HepG2 (cell line): ENCODE results near the gene TPM3. TPM values are rescaled to one million over a fixed set of nuclear protein-coding genes. Genes with fewer than 3 reads are reported as not detected.

Experiments used
- ATAC-seq: fragments of 200-7000 bp; cut with Tn5 transposase; 3 replicates; pipeline ENCODE4 v1.9.1; 2020; ENCODE audit warnings: mild to moderate bottlenecking, moderate library complexity
- BruUV-seq: library from RNA; stranded (reverse); fragments of 400-500 nt; replicated peaks from 2 replicates; lab custom pipeline; 2021; lab: Mats Ljungman, UMichigan
- CTCF ChIA-PET: fragments of 300-600 bp; formaldehyde crosslinking; extraction: SDS; loops from one replicate; lab custom pipeline; 2021; ENCODE audit warnings: low total read pairs, inconsistent platforms, low intra/inter-chr PET ratio; lab: Yijun Ruan, JAX
- POLR2A ChIA-PET: fragments of 350-600 bp; sonication (Branson Sonifier 250); formaldehyde crosslinking; loops from one replicate; lab custom pipeline; 2020; ENCODE audit warnings: antibody characterized with exemption, inconsistent platforms; lab: Yijun Ruan, JAX
- DNase-seq: peaks from one replicate; pipeline ENCODE4 v3.0.0-alpha.2; 2015; ENCODE audit warnings: low spot score
- FAIRE-seq: peaks from 3 replicates; lab custom pipeline; 2011; peaks lifted over from hg19 to GRCh38; lab: Jason Lieb, UNC
- H2AFZ ChIP-seq: one replicate; pipeline ENCODE4 v1.6.1; 2011; ENCODE audit warnings: low read length, inconsistent platforms
- H3K27ac ChIP-seq: fragments of 300-600 bp; 3 replicates; pipeline ENCODE4 v1.8.0; 2011; ENCODE audit warnings: mixed run types, mild to moderate bottlenecking, mixed read lengths, low read length, inconsistent platforms; ENCODE audit not compliant: insufficient read depth; ENCODE audit errors: extremely low read length
- H3K27me3 ChIP-seq, 2 experiments: fragments of 200-600 bp in 1 of 2; 2 replicates in 1 of 2; 3 replicates in 1 of 2; pipeline versions ENCODE4 v1.6.0 to v1.8.0; 2011; ENCODE audit warnings: low read length in 2 of 2, mild to moderate bottlenecking in 2 of 2, moderate library complexity in 2 of 2, inconsistent platforms in 1 of 2; ENCODE audit not compliant: insufficient read depth in 2 of 2, control insufficient read depth in 1 of 2
- H3K36me3 ChIP-seq, 2 experiments: fragments of 200-600 bp in 1 of 2; replicated peaks in 1 of 2; 2 replicates in 1 of 2; 3 replicates in 1 of 2; pipeline versions ENCODE4 v1.5.1 to v1.8.0; 2011; ENCODE audit warnings: low read length in 2 of 2, inconsistent platforms in 1 of 2; ENCODE audit not compliant: insufficient read depth in 2 of 2, control insufficient read depth in 1 of 2
- H3K4me1 ChIP-seq: 2 replicates; pipeline ENCODE4 v1.5.1; 2012; ENCODE audit warnings: low read length, inconsistent platforms; ENCODE audit not compliant: insufficient read depth
- H3K4me2 ChIP-seq: 2 replicates; pipeline ENCODE4 v1.6.0; 2011; ENCODE audit warnings: low read depth, low read length, inconsistent platforms
- H3K4me3 ChIP-seq, 3 experiments: fragments of 200-600 bp in 1 of 3; sonication (generic), shearing (Covaris generic) in 1 of 3; replicated peaks in 1 of 3; 2 replicates each; pipeline ENCODE4 v1.5.1; 2011 to 2016; ENCODE audit warnings: low read length in 3 of 3, inconsistent platforms in 2 of 3, low read depth in 2 of 3, mild to moderate bottlenecking in 2 of 3, control low read depth in 1 of 3, mixed read lengths in 1 of 3; ENCODE audit not compliant: insufficient read depth in 1 of 3
- H3K79me2 ChIP-seq: one replicate; pipeline ENCODE4 v1.6.1; 2011; ENCODE audit warnings: low read length, inconsistent platforms; ENCODE audit not compliant: insufficient read depth
- H3K9ac ChIP-seq: 2 replicates; pipeline ENCODE4 v1.6.0; 2011; ENCODE audit warnings: mild to moderate bottlenecking, low read depth, low read length, inconsistent platforms; ENCODE audit not compliant: insufficient read depth
- H3K9me3 ChIP-seq: 2 replicates; pipeline ENCODE4 v1.5.1; 2012; ENCODE audit warnings: mild to moderate bottlenecking, low read length
- H4K20me1 ChIP-seq: 2 replicates; pipeline ENCODE4 v1.6.0; 2011; ENCODE audit warnings: inconsistent platforms, mild to moderate bottlenecking, low read length, moderate library complexity; ENCODE audit not compliant: insufficient read depth
- BCL3 ChIP-seq: sonication (generic); formaldehyde crosslinking; IDR thresholded peaks from 2 replicates; pipeline ENCODE4 v1.5.1; 2020; ENCODE audit warnings: mild to moderate bottlenecking, missing genetic modification reagents, moderate library complexity
- ELF3 ChIP-seq: IDR thresholded peaks from 2 replicates; pipeline ENCODE4 v1.6.1; 2016; ENCODE audit warnings: missing genetic modification reagents, missing compliant biosample characterization
- HIVEP1 ChIP-seq: sonication (generic); formaldehyde crosslinking; IDR thresholded peaks from 2 replicates; pipeline ENCODE4 v1.4.0; 2020; ENCODE audit warnings: mild to moderate bottlenecking, missing genetic modification reagents
- JUNB ChIP-seq: sonication (generic); formaldehyde crosslinking; IDR thresholded peaks from 2 replicates; pipeline ENCODE4 v1.8.0; 2022; ENCODE audit warnings: missing genetic modification reagents, mild to moderate bottlenecking, borderline replicate concordance
- MXI1 ChIP-seq: IDR thresholded peaks from 3 replicates; pipeline ENCODE4 v1.6.1; 2012; ENCODE audit warnings: low read depth, low read length, inconsistent platforms, borderline replicate concordance
- PBX2 ChIP-seq: IDR thresholded peaks from 2 replicates; pipeline ENCODE4 v1.6.1; 2016; ENCODE audit warnings: control low read depth
- SNAPC4 ChIP-seq: sonication (generic); formaldehyde crosslinking; IDR thresholded peaks from 2 replicates; pipeline ENCODE4 v1.4.0; 2020; ENCODE audit warnings: mild to moderate bottlenecking, missing genetic modification reagents
- SRF ChIP-seq: IDR thresholded peaks from 2 replicates; pipeline ENCODE4 v1.6.1; 2011; ENCODE audit warnings: mild to moderate bottlenecking, low read depth, low read length, moderate library complexity
- THAP9 ChIP-seq: sonication (generic); formaldehyde crosslinking; IDR thresholded peaks from 2 replicates; pipeline ENCODE4; 2020; ENCODE audit warnings: missing genetic modification reagents, mild to moderate bottlenecking, borderline replicate concordance
- XRCC5 ChIP-seq: fragments of 200-400 bp; formaldehyde crosslinking; optimal IDR thresholded peaks from 2 replicates; pipeline ENCODE3; 2017; ENCODE audit warnings: mild to moderate bottlenecking, low read length
- ZNF549 ChIP-seq: sonication (generic); formaldehyde crosslinking; IDR thresholded peaks from 2 replicates; pipeline ENCODE4 v1.5.0; 2020; ENCODE audit warnings: missing genetic modification reagents
- ZNF674 ChIP-seq: sonication (generic); formaldehyde crosslinking; IDR thresholded peaks from 2 replicates; pipeline ENCODE4 v1.5.0; 2020; ENCODE audit warnings: low read depth, mild to moderate bottlenecking, missing genetic modification reagents
- ZNF7 ChIP-seq: IDR thresholded peaks from 2 replicates; pipeline ENCODE4 v1.6.1; 2016; ENCODE audit warnings: missing biosample characterization, missing genetic modification reagents
- ZSCAN20 ChIP-seq: sonication (generic); formaldehyde crosslinking; IDR thresholded peaks from 2 replicates; pipeline ENCODE4 v1.4.0; 2020; ENCODE audit warnings: missing genetic modification reagents, mild to moderate bottlenecking, borderline replicate concordance
- WGBS: methylation state at CpG from one replicate; pipeline ENCODE4 v1.1.6; 2017; ENCODE audit warnings: low lambda C conversion rate; 5-methylcytosine and 5-hydroxymethylcytosine counted together
- in situ Hi-C: cut with HindIII; loops from 2 replicates; pipeline ENCODE4 v1.10.0; 2017; ENCODE audit warnings: low pct_unique_long_range_greater_than_20kb; ENCODE audit not compliant: extremely low pct_ligation_motif_present
- intact Hi-C: fragments of 100-400 bp; cut with micrococcal nuclease; formaldehyde crosslinking; loops from one replicate; pipeline ENCODE4 v1.10.0; 2022; ENCODE audit not compliant: unreplicated experiment
- polyA plus RNA-seq, 8 experiments: library from polyadenylated mRNA; depleted of rRNA in 3 of 8; stranded (reverse) in 7 of 8; unstranded in 1 of 8; fragments of >200 nt; fragmentation: Illumina TruSeq in 4 of 8; extraction: Trizol in 4 of 8; gene quantifications; 2 replicates each; pipeline versions ENCODE4 v1.2.1 to v1.2.3, GENCODE V29; 2011 to 2016; ENCODE audit warnings: low read depth in 4 of 8, missing spikeins in 1 of 8, mixed read lengths in 1 of 8; ENCODE audit not compliant: insufficient read depth in 1 of 8
- total RNA-seq, 5 experiments: library from RNA; depleted of rRNA; stranded (reverse); fragments of >200 nt; fragmentation: Illumina TruSeq; extraction: Trizol; gene quantifications; 2 replicates each; pipeline ENCODE4 v1.2.3, GENCODE V29; 2016; ENCODE audit warnings: low read depth in 1 of 5

Gene TPM3
- total and polyA plus RNA-seq, 2 of the 13 experiments (the other 11 are each of a cell fraction or from before 2014, with no cell fraction given): 160 to 307 TPM

- TF ChIP-seq THAP9 (CRISPR knock-in tag): no peak
Observed at GRCh38 chr1:154176337-154176736, 15.6 kb downstream of the TPM3 start (continued).

- Histone ChIP-seq H3K9ac (no peak overlapping the region), H3K4me3 (no peak overlapping the region), H3K4me1 (peaks cover 27% of the 10 kb centered on the region), H3K4me2 (no peak overlapping the region), H3K9me3 (no peaks in the 10 kb centered on the region), H3K27ac (no peak overlapping the region), H4K20me1 (peaks cover 21% of the 10 kb centered on the region), H3K36me3 (peaks cover 26 to 58% of the 10 kb centered on the region in 2 experiments), H2AFZ (no peak overlapping the region), H3K79me2 (peaks cover 49% of the 10 kb centered on the region), H3K27me3 (no peaks in the 10 kb centered on the region)
- POLR2A ChIA-PET: no interaction called here
- in situ Hi-C loops: no loop called here
- ATAC-seq: no peak
- CTCF ChIA-PET: no interaction called here
- 96% methylated on average over 4 of the region's 4 CpGs for WGBS
- intact Hi-C loops: no loop called here
- DNase-seq: no peak
- FAIRE-seq: no peak
- no TSS peak for BruUV-seq
- TF ChIP-seq ZNF674 (CRISPR knock-in tag) (no peak), XRCC5 (no peak), HIVEP1 (CRISPR knock-in tag) (no peak), ZSCAN20 (no peak), JUNB (CRISPR knock-in tag) (no peak), SNAPC4 (CRISPR knock-in tag) (no peak), SRF (no peak), MXI1 (no peak), BCL3 (no peak), ZNF549 (CRISPR knock-in tag) (no peak), PBX2 (CRISPR knock-in tag) (no peak), ELF3 (CRISPR knock-in tag) (no peak), ZNF7 (CRISPR knock-in tag) (no peak)
Observed at GRCh38 chr1:154174654-154175053, 17.2 kb downstream of the TPM3 start.
